IPS-NIHi7 (cell line): ENCODE measurements around the gene OR4D2.

Source experiments
- DNase-seq: peaks from one replicate; pipeline ENCODE4 v3.0.0; 2012; ENCODE audit warnings: mixed read lengths; ENCODE audit errors: extremely low spot score

Gene OR4D2

DNA sequence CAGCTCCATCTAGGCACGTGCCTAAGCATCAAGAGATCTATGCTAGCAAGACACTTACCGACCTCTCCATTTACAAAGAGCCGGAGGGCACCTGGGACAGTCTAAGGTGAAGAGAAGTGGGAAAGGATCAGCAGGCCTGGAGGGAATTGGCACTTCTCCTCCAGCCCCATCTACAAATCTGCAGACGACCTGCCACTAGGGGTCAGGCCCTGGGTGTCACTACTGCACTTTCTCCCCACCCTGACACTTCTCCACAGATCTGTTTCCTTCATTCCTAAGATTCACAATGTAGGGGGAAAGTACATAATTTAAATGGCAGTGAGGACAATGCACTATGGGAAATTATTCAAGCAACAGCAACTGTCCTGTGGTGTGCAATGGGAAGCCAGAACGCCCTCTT is 44.1 kb downstream of the OR4D2 start:
- DNase-seq: no peak

DNA sequence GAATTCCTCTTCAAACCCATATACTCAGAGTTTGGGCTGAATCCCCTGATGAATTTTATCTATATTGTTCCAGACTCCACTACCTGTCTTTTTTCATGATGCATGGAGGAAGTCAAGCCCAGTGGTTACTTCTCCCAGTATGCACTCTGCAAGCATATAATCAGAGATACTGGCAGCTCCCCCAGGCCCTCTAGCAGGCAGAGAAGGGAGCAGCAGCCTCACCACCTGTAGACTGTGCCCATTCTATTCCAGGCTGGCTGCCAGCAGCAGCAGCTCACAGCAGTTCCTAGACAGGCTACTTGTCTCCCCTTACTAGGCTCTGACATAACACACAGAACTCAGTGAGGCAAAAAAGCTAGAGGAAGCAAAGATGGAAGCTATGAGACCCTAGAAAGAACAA is 48.9 kb downstream of the OR4D2 start:
- DNase-seq: no peak

DNA sequence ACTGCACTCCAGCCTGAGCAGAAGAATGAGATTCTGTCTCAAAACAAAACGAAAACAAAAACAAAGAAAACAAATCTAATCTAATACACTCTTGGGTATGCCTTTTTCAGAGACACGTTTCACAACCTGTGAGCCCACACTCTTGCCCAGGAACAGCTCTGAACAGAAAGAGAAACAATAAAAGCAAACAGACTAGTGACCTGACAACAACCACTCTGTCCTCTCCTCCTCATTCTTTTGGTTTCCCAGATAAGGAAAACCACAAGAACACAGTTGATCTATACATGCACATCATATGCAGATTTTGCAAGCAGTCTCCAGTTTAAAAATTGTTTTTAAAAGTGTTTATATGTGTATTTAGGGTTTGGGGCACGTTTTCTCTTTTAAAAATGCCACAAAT is 51.0 kb downstream of the OR4D2 start:
- no peak for DNase-seq

DNA sequence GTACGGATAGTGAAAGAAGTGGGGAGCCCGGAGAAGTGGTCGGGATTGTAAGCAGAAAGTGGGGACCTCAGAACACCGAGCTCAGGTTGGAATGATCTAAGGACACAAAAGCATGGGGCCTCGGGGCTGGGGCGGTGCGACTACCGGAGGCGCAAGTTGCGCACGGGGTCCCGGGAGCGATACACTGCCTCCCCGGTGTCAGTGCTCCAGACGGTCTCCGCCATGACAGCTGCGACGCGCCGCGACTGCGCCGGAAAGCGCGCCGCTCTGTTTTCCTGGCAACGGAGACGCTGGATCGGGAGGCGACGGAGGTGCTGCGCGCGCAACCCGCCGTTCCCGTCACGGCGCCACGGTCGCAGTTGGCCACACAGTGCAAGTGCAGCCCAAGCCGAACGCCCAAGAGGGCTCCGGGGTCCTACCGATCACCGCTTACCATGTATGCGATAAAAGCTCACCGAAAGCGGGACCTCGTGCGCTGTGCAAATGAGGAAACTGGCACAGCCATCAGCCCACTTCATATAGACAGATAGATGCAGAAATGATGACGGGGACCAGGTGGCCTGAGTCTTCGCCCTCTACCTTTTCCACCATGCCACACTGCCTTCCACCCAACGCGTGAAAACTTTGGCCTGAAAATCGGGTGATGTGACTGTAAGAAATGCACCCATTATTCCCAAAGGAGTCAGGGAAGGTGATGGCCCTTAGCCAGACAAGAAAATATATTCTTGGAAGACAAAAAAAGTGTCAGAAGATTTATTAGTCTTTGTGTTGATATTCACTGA is 52.4 kb downstream of the OR4D2 start, which contains the start of gene MKS1:
Gene MKS1 (minus strand): TSS at position 249 of the 782 bp plus-strand sequence. CDS start 25 bp downstream, at position 224.
- DNase-seq: peak; percentile 100

DNA sequence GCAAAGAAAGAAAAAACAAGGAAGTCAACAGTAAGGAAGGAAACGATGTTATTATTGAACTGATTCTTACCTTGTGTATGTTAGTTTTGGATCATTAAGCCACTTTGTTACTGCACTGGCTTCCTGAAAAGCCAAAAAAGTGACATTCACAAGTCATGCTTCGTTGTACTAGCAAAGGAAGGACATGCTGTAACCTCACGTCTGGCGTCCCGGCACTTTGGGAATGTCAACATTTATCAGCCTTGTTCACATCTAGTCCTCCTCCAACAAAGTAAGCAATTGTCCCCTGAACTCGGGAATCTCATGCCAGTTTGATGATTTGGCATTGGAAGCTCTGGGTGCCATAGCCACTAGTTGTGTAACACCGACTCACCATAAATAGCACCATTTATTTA is 53.0 kb downstream of the OR4D2 start:
- DNase-seq: no peak
